Measurements from ENCODE around the gene CYB5R3.
"Not testable (repeated sequence)": the region's sequence is repeated elsewhere in the genome, so short reads cannot be mapped to it uniquely, and the experiment has no call there.

CYB5R3 gene

GRCh38 chr22:42621505-42622002 is 27.6 kb downstream of the CYB5R3 start:
- Histone ChIP-seq H3K79me2 (ENCODE audit: insufficient read depth, low read depth) (no peaks in the 10 kb centered on the region), H3K9ac (no peak overlapping the region), H3K4me3 (IDR thresholded peaks at IDR 0.05; ENCODE audit: insufficient read depth, low read depth, low read length) (no peak overlapping the region), H4K20me1 (ENCODE audit: insufficient read depth) (no peaks in the 10 kb centered on the region), H2AFZ (ENCODE audit: low read depth) (no peak overlapping the region), H3K36me3 (ENCODE audit: insufficient read depth) (no peaks in the 10 kb centered on the region), H3K4me2 (no peak overlapping the region), H3K27me3 (ENCODE audit: insufficient read depth, low read depth) (no peaks in the 10 kb centered on the region), H3K27ac (no peak overlapping the region), H3K4me1 (ENCODE audit: low read depth, poor library complexity, severe bottlenecking) (peaks cover 24% of the 10 kb centered on the region)
- TF ChIP-seq CTCF (conservative IDR thresholded peaks at IDR 0.05; ENCODE audit: low read depth, low read length): peak; percentile 86

GRCh38 chr22:42620084-42620483 is 29.1 kb downstream of the CYB5R3 start:
- no peaks in the 10 kb centered on the region for H3K36me3 ChIP-seq (ENCODE audit: insufficient read depth)
- no peak overlapping the region for H2AFZ ChIP-seq (ENCODE audit: low read depth)
- TF ChIP-seq CTCF (conservative IDR thresholded peaks at IDR 0.05; ENCODE audit: low read depth, low read length): no peak
- no peaks in the 10 kb centered on the region for H3K27me3 ChIP-seq (ENCODE audit: insufficient read depth, low read depth)
- H3K79me2 ChIP-seq (ENCODE audit: insufficient read depth, low read depth): no peaks in the 10 kb centered on the region
- no peaks in the 10 kb centered on the region for H4K20me1 ChIP-seq (ENCODE audit: insufficient read depth)
- H3K4me1 ChIP-seq (ENCODE audit: low read depth, poor library complexity, severe bottlenecking): peaks cover 33% of the 10 kb centered on the region
- H3K27ac ChIP-seq: no peak overlapping the region
- H3K4me2 ChIP-seq: no peak overlapping the region
- H3K4me3 ChIP-seq (IDR thresholded peaks at IDR 0.05; ENCODE audit: insufficient read depth, low read depth, low read length): no peak overlapping the region
- H3K9ac ChIP-seq: no peak overlapping the region

GRCh38 chr22:42619261-42620063 is 29.7 kb downstream of the CYB5R3 start:
- no peak for TF ChIP-seq CTCF (conservative IDR thresholded peaks at IDR 0.05; ENCODE audit: low read depth, low read length)
- Histone ChIP-seq H4K20me1 (ENCODE audit: insufficient read depth) (no peaks in the 10 kb centered on the region), H3K4me1 (ENCODE audit: low read depth, poor library complexity, severe bottlenecking) (peaks cover 33% of the 10 kb centered on the region), H3K36me3 (ENCODE audit: insufficient read depth) (no peaks in the 10 kb centered on the region), H3K27me3 (ENCODE audit: insufficient read depth, low read depth) (no peaks in the 10 kb centered on the region), H2AFZ (ENCODE audit: low read depth) (no peak overlapping the region), H3K27ac (no peak overlapping the region), H3K4me2 (no peak overlapping the region), H3K4me3 (IDR thresholded peaks at IDR 0.05; ENCODE audit: insufficient read depth, low read depth, low read length) (no peak overlapping the region), H3K9ac (no peak overlapping the region), H3K79me2 (ENCODE audit: insufficient read depth, low read depth) (peaks cover under 1% of the 10 kb centered on the region; the same call in 1 of the 2 replicates)

- H3K9ac ChIP-seq: no peak overlapping the region
- no peaks in the 10 kb centered on the region for H3K27me3 ChIP-seq (ENCODE audit: insufficient read depth, low read depth)
- no peak for TF ChIP-seq CTCF (conservative IDR thresholded peaks at IDR 0.05; ENCODE audit: low read depth, low read length)
- H3K4me1 ChIP-seq (ENCODE audit: low read depth, poor library complexity, severe bottlenecking): peaks cover 27% of the 10 kb centered on the region
- H3K4me3 ChIP-seq (IDR thresholded peaks at IDR 0.05; ENCODE audit: insufficient read depth, low read depth, low read length): no peak overlapping the region
- H3K4me2 ChIP-seq: no peak overlapping the region; the same call in 1 of the 2 replicates
- no peaks in the 10 kb centered on the region for H4K20me1 ChIP-seq (ENCODE audit: insufficient read depth)
- H3K27ac ChIP-seq: 0 out of 2 replicates have a peak overlapping the region, but pooled peaks have one; percentile 13
- H2AFZ ChIP-seq (ENCODE audit: low read depth): no peak overlapping the region
- no peaks in the 10 kb centered on the region for H3K36me3 ChIP-seq (ENCODE audit: insufficient read depth)
- H3K79me2 ChIP-seq (ENCODE audit: insufficient read depth, low read depth): peaks cover 21% of the 10 kb centered on the region
Measured at GRCh38 chr22:42617155-42617983, 31.8 kb downstream of the CYB5R3 start.

GRCh38 chr22:42615860-42616175 is 33.4 kb downstream of the CYB5R3 start:
- H3K27me3 ChIP-seq (ENCODE audit: insufficient read depth, low read depth); H3K36me3 ChIP-seq (ENCODE audit: insufficient read depth); H4K20me1 ChIP-seq (ENCODE audit: insufficient read depth); H3K4me3 ChIP-seq (IDR thresholded peaks at IDR 0.05; ENCODE audit: insufficient read depth, low read depth, low read length): not testable (repeated sequence)
- peak overlapping the region; percentile 91 for H3K4me2 ChIP-seq
- H3K79me2 ChIP-seq (ENCODE audit: insufficient read depth, low read depth): peaks cover 37% of the 10 kb centered on the region
- H2AFZ ChIP-seq (ENCODE audit: low read depth): peak overlapping the region; percentile 24; the same call in 1 of the 2 replicates
- H3K9ac ChIP-seq: peak overlapping the region; percentile 90
- H3K4me1 ChIP-seq (ENCODE audit: low read depth, poor library complexity, severe bottlenecking): peaks cover 32% of the 10 kb centered on the region
- H3K27ac ChIP-seq: peak overlapping the region; percentile 95
